Mucosa of rectum (tissue), 2 donors: Measurements from ENCODE around the gene SCAF8.

Experiments used
- H3K27ac ChIP-seq, 2 donors: one replicate each; pipeline ENCODE4 v1.7.0; 2013; ENCODE audit warnings: inconsistent platforms in 2 of 2, low read depth in 2 of 2, low read length in 2 of 2
- H3K27me3 ChIP-seq, 2 donors: one replicate each; pipeline ENCODE4 v1.7.0; 2013; ENCODE audit warnings: low read length in 2 of 2; ENCODE audit not compliant: control insufficient read depth in 2 of 2, insufficient read depth in 2 of 2
- H3K36me3 ChIP-seq, 2 donors: one replicate each; pipeline ENCODE4 v1.7.0; 2013; ENCODE audit warnings: low read length in 2 of 2; ENCODE audit not compliant: control insufficient read depth in 2 of 2, insufficient read depth in 2 of 2
- H3K4me1 ChIP-seq, 2 donors: one replicate each; pipeline ENCODE4 v1.7.0; 2013; ENCODE audit warnings: low read length in 2 of 2, mild to moderate bottlenecking in 1 of 2; ENCODE audit not compliant: control insufficient read depth in 2 of 2, insufficient read depth in 2 of 2
- H3K4me3 ChIP-seq, 2 donors: one replicate each; pipeline ENCODE4 v1.7.0; 2013; ENCODE audit warnings: low read length in 2 of 2
- H3K9ac ChIP-seq, 2 donors: one replicate each; pipeline ENCODE4 v1.7.0; 2013; ENCODE audit warnings: low read length in 2 of 2, low read depth in 1 of 2, mild to moderate bottlenecking in 1 of 2
- H3K9me3 ChIP-seq, 2 donors: one replicate each; pipeline ENCODE4 v1.7.0; 2013; ENCODE audit warnings: low read length in 2 of 2; ENCODE audit not compliant: control insufficient read depth in 2 of 2
- donor health status: healthy.
- donor health status: Normal muscosa, but diverticular disease.

Gene SCAF8

DNA sequence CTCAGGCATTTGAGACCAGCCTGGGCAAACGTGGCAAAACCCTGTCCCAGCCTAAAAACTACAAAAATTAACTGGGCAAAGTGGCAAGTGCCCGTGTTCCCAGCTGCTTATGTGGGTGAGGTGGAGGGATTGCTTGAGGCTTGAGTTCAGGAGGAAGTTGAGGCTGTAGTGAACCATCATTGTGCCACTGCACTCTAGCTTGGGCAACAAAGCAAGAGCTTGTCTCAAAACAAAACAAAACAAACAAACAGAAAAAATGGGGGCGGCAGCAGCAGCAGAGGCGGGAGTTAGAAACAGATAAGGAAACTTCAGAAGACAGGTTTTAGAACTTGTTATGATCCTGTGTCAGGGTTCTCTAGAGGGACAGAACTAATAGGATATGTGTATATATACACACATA, 49.0 kb downstream of the SCAF8 start:
- no peaks in the 10 kb centered on the region for H3K9me3 ChIP-seq
- no peaks in the 10 kb centered on the region for H3K27me3 ChIP-seq
- H3K36me3 ChIP-seq = peaks cover 3% of the 10 kb centered on the region in 2 donors
- H3K4me3 ChIP-seq = no peak overlapping the region
- H3K4me1 ChIP-seq = no peaks in the 10 kb centered on the region
- H3K9ac ChIP-seq = no peak overlapping the region
- H3K27ac ChIP-seq = no peak overlapping the region

- H3K9me3 ChIP-seq = no peaks in the 10 kb centered on the region
- no peak overlapping the region for H3K27ac ChIP-seq
- H3K4me1 ChIP-seq = no peaks in the 10 kb centered on the region
- no peak overlapping the region for H3K9ac ChIP-seq
- peaks cover 5 to 8% of the 10 kb centered on the region in 2 donors for H3K36me3 ChIP-seq
- H3K4me3 ChIP-seq = no peak overlapping the region
- H3K27me3 ChIP-seq = no peaks in the 10 kb centered on the region
Measured at GRCh38 chr6:154783229-154783628, 50.0 kb downstream of the SCAF8 start.

- Histone ChIP-seq H3K9me3 (no peaks in the 10 kb centered on the region), H3K36me3 (peaks cover 5 to 10% of the 10 kb centered on the region in 2 donors)
Measured at GRCh38 chr6:154785075-154785474, 51.9 kb downstream of the SCAF8 start.

GRCh38 chr6:154786144-154786868, 53.1 kb downstream of the SCAF8 start:
- no peaks in the 10 kb centered on the region for H3K4me1 ChIP-seq
- H3K27me3 ChIP-seq = no peaks in the 10 kb centered on the region
- H3K9ac ChIP-seq = no peak overlapping the region
- no peak overlapping the region for H3K27ac ChIP-seq
- H3K36me3 ChIP-seq = peaks cover 5 to 10% of the 10 kb centered on the region in 2 donors
- H3K4me3 ChIP-seq = no peak overlapping the region
- no peaks in the 10 kb centered on the region for H3K9me3 ChIP-seq

More at GRCh38 chr6:154785075-154785474, 51.9 kb downstream of the SCAF8 start:
- no peaks in the 10 kb centered on the region for H3K4me1 ChIP-seq
- H3K9ac ChIP-seq = no peak overlapping the region
- no peaks in the 10 kb centered on the region for H3K27me3 ChIP-seq
- H3K4me3 ChIP-seq = no peak overlapping the region
- no peak overlapping the region for H3K27ac ChIP-seq

- no peaks in the 10 kb centered on the region for H3K27me3 ChIP-seq
- H3K27ac ChIP-seq = no peak overlapping the region
- no peaks in the 10 kb centered on the region for H3K4me1 ChIP-seq
- no peaks in the 10 kb centered on the region for H3K9me3 ChIP-seq
- no peak overlapping the region for H3K9ac ChIP-seq
- no peak overlapping the region for H3K4me3 ChIP-seq
- H3K36me3 ChIP-seq = peaks cover 22 to 31% of the 10 kb centered on the region in 2 donors
Measured at GRCh38 chr6:154791556-154792317, 58.5 kb downstream of the SCAF8 start.

- Histone ChIP-seq H3K4me1 (no peaks in the 10 kb centered on the region), H3K9ac (no peak overlapping the region), H3K4me3 (no peak overlapping the region), H3K36me3 (peaks cover 22 to 29% of the 10 kb centered on the region in 2 donors), H3K9me3 (no peaks in the 10 kb centered on the region), H3K27me3 (no peaks in the 10 kb centered on the region), H3K27ac (no peak overlapping the region)
Measured at GRCh38 chr6:154792325-154792724, 59.1 kb downstream of the SCAF8 start.

DNA sequence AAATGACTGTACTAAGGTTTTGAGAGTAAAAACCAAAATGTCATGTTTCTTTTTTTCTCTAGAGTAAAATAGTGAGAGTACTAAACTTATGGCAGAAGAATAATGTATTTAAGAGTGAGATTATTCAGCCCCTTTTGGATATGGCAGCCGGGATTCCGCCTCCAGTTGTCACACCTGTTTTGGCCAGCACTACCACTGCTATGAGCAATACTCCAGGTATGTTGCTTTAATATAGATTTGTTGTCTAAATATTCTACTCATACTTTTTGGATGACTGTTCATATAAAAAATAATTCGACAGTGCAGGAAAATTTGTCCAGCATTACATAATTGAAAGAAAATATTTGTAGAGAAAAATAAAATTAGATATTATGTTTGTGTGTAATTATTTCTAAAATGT, 59.5 kb downstream of the SCAF8 start:
- no peak overlapping the region for H3K9ac ChIP-seq
- H3K27ac ChIP-seq = no peak overlapping the region
- H3K36me3 ChIP-seq = peaks cover 23 to 28% of the 10 kb centered on the region in 2 donors

GRCh38 chr6:154796484-154796883, 63.3 kb downstream of the SCAF8 start:
- Histone ChIP-seq H3K4me1 (no peaks in the 10 kb centered on the region), H3K36me3 (peaks cover 24 to 27% of the 10 kb centered on the region in 2 donors), H3K4me3 (no peak overlapping the region), H3K27me3 (no peaks in the 10 kb centered on the region), H3K9me3 (no peaks in the 10 kb centered on the region), H3K27ac (no peak overlapping the region), H3K9ac (no peak overlapping the region)

More for the DNA sequence above, 59.5 kb downstream of the SCAF8 start:
- H3K4me1 ChIP-seq = no peaks in the 10 kb centered on the region
- no peaks in the 10 kb centered on the region for H3K9me3 ChIP-seq
- no peak overlapping the region for H3K4me3 ChIP-seq
- H3K27me3 ChIP-seq = no peaks in the 10 kb centered on the region

GRCh38 chr6:154797857-154798256, 64.6 kb downstream of the SCAF8 start:
- peaks cover 24 to 27% of the 10 kb centered on the region in 2 donors for H3K36me3 ChIP-seq
- H3K9me3 ChIP-seq = no peaks in the 10 kb centered on the region
- H3K9ac ChIP-seq = no peak overlapping the region
- no peak overlapping the region for H3K27ac ChIP-seq
- no peak overlapping the region for H3K4me3 ChIP-seq
- H3K4me1 ChIP-seq = no peaks in the 10 kb centered on the region
- no peaks in the 10 kb centered on the region for H3K27me3 ChIP-seq

GRCh38 chr6:154800338-154800737, 67.1 kb downstream of the SCAF8 start:
- Histone ChIP-seq H3K27ac (no peak overlapping the region), H3K4me3 (no peak overlapping the region), H3K4me1 (no peaks in the 10 kb centered on the region), H3K36me3 (peaks cover 19 to 22% of the 10 kb centered on the region in 2 donors), H3K9me3 (no peaks in the 10 kb centered on the region), H3K9ac (no peak overlapping the region), H3K27me3 (no peaks in the 10 kb centered on the region)
